H9 (cell line): ENCODE results near the gene MAP2. TPM values are rescaled to one million over a fixed set of nuclear protein-coding genes. Genes with fewer than 3 reads are reported as not detected.

Experiments
- DNase-seq: peaks from one replicate; pipeline ENCODE4 v3.0.0-alpha.2; 2017
- H2AFZ ChIP-seq: one replicate; pipeline ENCODE4 v1.6.1; 2013; ENCODE audit warnings: mild to moderate bottlenecking, low read length, control low read depth, moderate library complexity
- H2AK5ac ChIP-seq: 2 replicates; pipeline ENCODE4 v1.6.1; 2013; ENCODE audit warnings: low read length, control low read depth, mixed read lengths; ENCODE audit not compliant: insufficient read length
- H2BK120ac ChIP-seq: one replicate; pipeline ENCODE4 v1.6.1; 2013; ENCODE audit warnings: low read depth, mild to moderate bottlenecking, low read length, control low read depth, inconsistent platforms; ENCODE audit not compliant: poor library complexity, severe bottlenecking
- H2BK12ac ChIP-seq: 2 replicates; pipeline ENCODE4 v1.6.1; 2013; ENCODE audit warnings: low read length, control low read depth, mixed read lengths, low read depth; ENCODE audit not compliant: insufficient read length
- H2BK15ac ChIP-seq: 2 replicates; pipeline ENCODE4 v1.6.1; 2013; ENCODE audit warnings: low read depth, low read length, control low read depth
- H2BK20ac ChIP-seq: one replicate; pipeline ENCODE4 v1.6.1; 2013; ENCODE audit warnings: low read depth, mild to moderate bottlenecking, low read length, control low read depth, inconsistent platforms; ENCODE audit not compliant: poor library complexity, severe bottlenecking
- H2BK5ac ChIP-seq: 2 replicates; pipeline ENCODE4 v1.6.1; 2013; ENCODE audit warnings: low read length, control low read depth, mixed read lengths; ENCODE audit not compliant: insufficient read length
- H3K14ac ChIP-seq: 2 replicates; pipeline ENCODE4 v1.6.1; 2013; ENCODE audit warnings: low read length, control low read depth; ENCODE audit not compliant: insufficient read depth
- H3K18ac ChIP-seq: 2 replicates; pipeline ENCODE4 v1.6.1; 2013; ENCODE audit warnings: low read depth, mild to moderate bottlenecking, mixed read lengths, low read length, control low read depth; ENCODE audit not compliant: insufficient read length
- H3K23ac ChIP-seq: 2 replicates; pipeline ENCODE4 v1.6.1; 2013; ENCODE audit warnings: low read length, control low read depth, mixed read lengths, low read depth; ENCODE audit not compliant: insufficient read length
- H3K23me2 ChIP-seq: 2 replicates; pipeline ENCODE4 v1.6.1; 2013; ENCODE audit warnings: low read depth, mild to moderate bottlenecking, mixed read lengths, low read length, control low read depth; ENCODE audit not compliant: insufficient read length, poor library complexity, severe bottlenecking
- H3K27ac ChIP-seq: 2 replicates; pipeline ENCODE4 v1.5.1; 2013; ENCODE audit warnings: low read length, control low read depth, mixed read lengths, low read depth; ENCODE audit not compliant: insufficient read length
- H3K27me3 ChIP-seq: 2 replicates; pipeline ENCODE4 v1.6.1; 2013; ENCODE audit warnings: low read length, control low read depth, inconsistent platforms; ENCODE audit not compliant: insufficient read depth
- H3K4ac ChIP-seq: 2 replicates; pipeline ENCODE4 v1.6.1; 2013; ENCODE audit warnings: low read depth, mild to moderate bottlenecking, control low read depth, inconsistent platforms, low read length, moderate library complexity
- H3K4me1 ChIP-seq: 2 replicates; pipeline ENCODE4 v1.6.1; 2013; ENCODE audit warnings: low read length, control low read depth, inconsistent platforms; ENCODE audit not compliant: insufficient read depth
- H3K4me2 ChIP-seq: 2 replicates; pipeline ENCODE4 v1.6.1; 2013; ENCODE audit warnings: low read length, control low read depth, mixed read lengths; ENCODE audit not compliant: insufficient read length, insufficient read depth
- H3K56ac ChIP-seq: 2 replicates; pipeline ENCODE4 v1.6.1; 2013; ENCODE audit warnings: low read depth, mild to moderate bottlenecking, mixed read lengths, low read length, control low read depth; ENCODE audit not compliant: insufficient read length
- H3K79me1 ChIP-seq: 2 replicates; pipeline ENCODE4 v1.6.1; 2013; ENCODE audit warnings: low read depth, mild to moderate bottlenecking, moderate library complexity, low read length, control low read depth, inconsistent platforms; ENCODE audit not compliant: insufficient read depth, poor library complexity, severe bottlenecking
- H3K79me2 ChIP-seq: 2 replicates; pipeline ENCODE4 v1.6.1; 2013; ENCODE audit warnings: low read length, control low read depth, inconsistent platforms; ENCODE audit not compliant: insufficient read depth
- H3K9ac ChIP-seq: 2 replicates; pipeline ENCODE4 v1.6.1; 2013; ENCODE audit warnings: low read length, control low read depth, mixed read lengths; ENCODE audit not compliant: insufficient read length; ENCODE audit errors: extremely low read depth
- H3K9me3 ChIP-seq: one replicate; pipeline ENCODE4 v1.6.1; 2013; ENCODE audit warnings: low read depth, low read length, inconsistent platforms; ENCODE audit not compliant: control insufficient read depth
- H3T11ph ChIP-seq: one replicate; pipeline ENCODE4 v1.6.1; 2013; ENCODE audit warnings: mild to moderate bottlenecking, low read length, control low read depth, inconsistent platforms
- H4K20me1 ChIP-seq: one replicate; pipeline ENCODE4 v1.6.1; 2013; ENCODE audit not compliant: control insufficient read depth, insufficient read length, insufficient read depth
- H4K5ac ChIP-seq: 2 replicates; pipeline ENCODE4 v1.6.1; 2013; ENCODE audit warnings: low read depth, mild to moderate bottlenecking, mixed read lengths, low read length, control low read depth; ENCODE audit not compliant: insufficient read length
- H4K8ac ChIP-seq: replicated peaks from 2 replicates; pipeline ENCODE4 v1.6.1; 2013; ENCODE audit warnings: low read length, control low read depth, mixed read lengths, low read depth; ENCODE audit not compliant: insufficient read length
- H4K91ac ChIP-seq: 2 replicates; pipeline ENCODE4 v1.6.1; 2013; ENCODE audit warnings: low read depth, mild to moderate bottlenecking, moderate library complexity, mixed read lengths, low read length, control low read depth; ENCODE audit not compliant: insufficient read length
- H3K27ac Mint-ChIP-seq, 3 experiments: 2 replicates in 2 of 3; 3 replicates in 1 of 3; pipeline ENCODE4 v1.8.0; 2020 to 2021; ENCODE audit warnings: mixed read lengths in 3 of 3, mild to moderate bottlenecking in 1 of 3, moderate library complexity in 1 of 3
- H3K27me3 Mint-ChIP-seq: 2 replicates; pipeline ENCODE4 v1.8.0; 2021; ENCODE audit warnings: low read depth, mild to moderate bottlenecking, moderate library complexity, mixed read lengths
- H3K36me3 Mint-ChIP-seq, 3 experiments: 2 replicates in 2 of 3; 3 replicates in 1 of 3; pipeline ENCODE4 v1.8.0; 2020 to 2021; ENCODE audit warnings: low read depth in 3 of 3, mixed read lengths in 3 of 3; ENCODE audit not compliant: insufficient read depth in 1 of 3
- H3K4me1 Mint-ChIP-seq, 2 experiments: 2 replicates each; pipeline ENCODE4 v1.8.0; 2020; ENCODE audit warnings: mixed read lengths in 2 of 2
- H3K4me3 Mint-ChIP-seq, 2 experiments: 2 replicates in 1 of 2; 3 replicates in 1 of 2; pipeline ENCODE4 v1.8.0; 2020 to 2021; ENCODE audit warnings: mild to moderate bottlenecking in 2 of 2, mixed read lengths in 2 of 2, moderate library complexity in 1 of 2
- H3K9me3 Mint-ChIP-seq, 2 experiments: 2 replicates in 1 of 2; 3 replicates in 1 of 2; pipeline ENCODE4 v1.8.0; 2020; ENCODE audit warnings: mild to moderate bottlenecking in 2 of 2, mixed read lengths in 2 of 2, moderate library complexity in 1 of 2
- WGBS: extraction: QIAGEN DNeasy Blood & Tissue Kit; methylation state at CpG from one replicate; pipeline ENCODE4 v1.1.7; 2013; ENCODE audit warnings: missing lambda C conversion rate, low lambda C conversion rate, mixed read lengths; ENCODE audit not compliant: insufficient read length; ENCODE audit errors: extremely low coverage; 5-methylcytosine and 5-hydroxymethylcytosine counted together
- total RNA-seq: library from RNA; stranded (reverse); gene quantifications from 2 replicates; pipeline ENCODE4 v1.2.1, GENCODE V29; 2021
- TF ChIP-seq, protein P1 (sequence below): fragments of 200-600 bp; sonication (generic); conservative IDR thresholded peaks from 3 replicates; pipeline ENCODE4 v1.8.0; 2021; ENCODE audit warnings: antibody characterized with exemption, mild to moderate bottlenecking

Gene MAP2
- total RNA-seq, 1 experiment from 2014 or later = 0.87 TPM

- H4K5ac ChIP-seq = no peak overlapping the region
- no peaks in the 10 kb centered on the region for H3K23me2 ChIP-seq
- H3K9me3 Mint-ChIP-seq = no peaks in the 10 kb centered on the region
- no peaks in the 10 kb centered on the region for H3K4me1 ChIP-seq
- H3K4ac ChIP-seq = no peak overlapping the region
- no peak overlapping the region for H3K4me2 ChIP-seq
- H3T11ph ChIP-seq = no peak overlapping the region
- H2BK12ac ChIP-seq = no peak overlapping the region
- no peak overlapping the region for H2BK120ac ChIP-seq
- H3K27me3 Mint-ChIP-seq = peaks cover 19% of the 10 kb centered on the region
- H3K79me1 ChIP-seq = no peaks in the 10 kb centered on the region
- H2BK15ac ChIP-seq = no peak overlapping the region
- no peaks in the 10 kb centered on the region for H3K79me2 ChIP-seq
- H2AFZ ChIP-seq = no peak overlapping the region
- H4K20me1 ChIP-seq = no peaks in the 10 kb centered on the region
- H4K91ac ChIP-seq = no peak overlapping the region
- no peak overlapping the region for H2BK5ac ChIP-seq
- no peak overlapping the region for H3K56ac ChIP-seq
- no peak overlapping the region for H3K23ac ChIP-seq
- no peaks in the 10 kb centered on the region for H3K27me3 ChIP-seq
- H3K4me1 Mint-ChIP-seq = peaks cover 0 to 2% of the 10 kb centered on the region in 2 experiments; a peak in 1 of 4 replicates
- H3K14ac ChIP-seq = no peak overlapping the region
- no peak overlapping the region for H3K9ac ChIP-seq
- H3K4me3 Mint-ChIP-seq = no peak overlapping the region
- TF ChIP-seq, protein P1, sequence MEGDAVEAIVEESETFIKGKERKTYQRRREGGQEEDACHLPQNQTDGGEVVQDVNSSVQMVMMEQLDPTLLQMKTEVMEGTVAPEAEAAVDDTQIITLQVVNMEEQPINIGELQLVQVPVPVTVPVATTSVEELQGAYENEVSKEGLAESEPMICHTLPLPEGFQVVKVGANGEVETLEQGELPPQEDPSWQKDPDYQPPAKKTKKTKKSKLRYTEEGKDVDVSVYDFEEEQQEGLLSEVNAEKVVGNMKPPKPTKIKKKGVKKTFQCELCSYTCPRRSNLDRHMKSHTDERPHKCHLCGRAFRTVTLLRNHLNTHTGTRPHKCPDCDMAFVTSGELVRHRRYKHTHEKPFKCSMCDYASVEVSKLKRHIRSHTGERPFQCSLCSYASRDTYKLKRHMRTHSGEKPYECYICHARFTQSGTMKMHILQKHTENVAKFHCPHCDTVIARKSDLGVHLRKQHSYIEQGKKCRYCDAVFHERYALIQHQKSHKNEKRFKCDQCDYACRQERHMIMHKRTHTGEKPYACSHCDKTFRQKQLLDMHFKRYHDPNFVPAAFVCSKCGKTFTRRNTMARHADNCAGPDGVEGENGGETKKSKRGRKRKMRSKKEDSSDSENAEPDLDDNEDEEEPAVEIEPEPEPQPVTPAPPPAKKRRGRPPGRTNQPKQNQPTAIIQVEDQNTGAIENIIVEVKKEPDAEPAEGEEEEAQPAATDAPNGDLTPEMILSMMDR = peak; percentile 60
- no peak overlapping the region for H2AK5ac ChIP-seq
- H3K27ac ChIP-seq = no peak overlapping the region
- no peak for DNase-seq
- H4K8ac ChIP-seq = no peak overlapping the region
- WGBS = no CpG with 5 or more reads among the region's 4 CpGs
- H3K36me3 Mint-ChIP-seq = no peaks in the 10 kb centered on the region
- H3K27ac Mint-ChIP-seq = no peak overlapping the region
- H3K9me3 ChIP-seq = no peaks in the 10 kb centered on the region
- H2BK20ac ChIP-seq = no peak overlapping the region
- no peak overlapping the region for H3K18ac ChIP-seq
Measured at GRCh38 chr2:209556354-209556961, 132.6 kb downstream of the MAP2 start.
